BJ (cell line): ENCODE results near the gene AOPEP. TPM values are rescaled to one million over a fixed set of nuclear protein-coding genes. Genes with fewer than 3 reads are reported as not detected.

Experiments
- CTCF ChIA-PET: fragments of 350-600 bp; formaldehyde crosslinking; extraction: SDS; loops from one replicate; lab custom pipeline; 2021; ENCODE audit warnings: antibody characterized with exemption, inconsistent platforms; lab: Yijun Ruan, JAX
- POLR2A ChIA-PET: fragments of 300-600 bp; sonication (Branson Sonifier 250); formaldehyde crosslinking; extraction: SDS; loops from one replicate; lab custom pipeline; 2021; ENCODE audit warnings: antibody characterized with exemption; lab: Charles Lee
- DNase-seq: peaks from one replicate; pipeline ENCODE4 v3.0.0-alpha.2; 2011; ENCODE audit warnings: low read depth
- H3K27me3 ChIP-seq: 2 replicates; pipeline ENCODE4 v1.6.0; 2011; ENCODE audit warnings: low read length; ENCODE audit not compliant: control insufficient read depth, insufficient read depth
- H3K36me3 ChIP-seq: 2 replicates; pipeline ENCODE4 v1.5.1; 2011; ENCODE audit warnings: low read length; ENCODE audit not compliant: control insufficient read depth, insufficient read depth
- H3K4me3 ChIP-seq: 2 replicates; pipeline ENCODE4 v1.5.1; 2011; ENCODE audit warnings: low read depth, mild to moderate bottlenecking, control low read depth, low read length
- polyA plus RNA-seq: library from polyadenylated mRNA; depleted of rRNA; stranded (reverse); fragments of >200 nt; gene quantifications from 2 replicates; pipeline ENCODE4 v1.2.3, GENCODE V29; 2011
- TF ChIP-seq, protein P1 (sequence below): IDR thresholded peaks from 2 replicates; pipeline ENCODE4 v1.5.1; 2011; ENCODE audit warnings: low read depth, mild to moderate bottlenecking, control low read depth, inconsistent platforms, low read length, moderate library complexity; ENCODE audit not compliant: insufficient read depth

AOPEP gene
- polyA plus RNA-seq, 1 experiment = 52.1 TPM

DNA sequence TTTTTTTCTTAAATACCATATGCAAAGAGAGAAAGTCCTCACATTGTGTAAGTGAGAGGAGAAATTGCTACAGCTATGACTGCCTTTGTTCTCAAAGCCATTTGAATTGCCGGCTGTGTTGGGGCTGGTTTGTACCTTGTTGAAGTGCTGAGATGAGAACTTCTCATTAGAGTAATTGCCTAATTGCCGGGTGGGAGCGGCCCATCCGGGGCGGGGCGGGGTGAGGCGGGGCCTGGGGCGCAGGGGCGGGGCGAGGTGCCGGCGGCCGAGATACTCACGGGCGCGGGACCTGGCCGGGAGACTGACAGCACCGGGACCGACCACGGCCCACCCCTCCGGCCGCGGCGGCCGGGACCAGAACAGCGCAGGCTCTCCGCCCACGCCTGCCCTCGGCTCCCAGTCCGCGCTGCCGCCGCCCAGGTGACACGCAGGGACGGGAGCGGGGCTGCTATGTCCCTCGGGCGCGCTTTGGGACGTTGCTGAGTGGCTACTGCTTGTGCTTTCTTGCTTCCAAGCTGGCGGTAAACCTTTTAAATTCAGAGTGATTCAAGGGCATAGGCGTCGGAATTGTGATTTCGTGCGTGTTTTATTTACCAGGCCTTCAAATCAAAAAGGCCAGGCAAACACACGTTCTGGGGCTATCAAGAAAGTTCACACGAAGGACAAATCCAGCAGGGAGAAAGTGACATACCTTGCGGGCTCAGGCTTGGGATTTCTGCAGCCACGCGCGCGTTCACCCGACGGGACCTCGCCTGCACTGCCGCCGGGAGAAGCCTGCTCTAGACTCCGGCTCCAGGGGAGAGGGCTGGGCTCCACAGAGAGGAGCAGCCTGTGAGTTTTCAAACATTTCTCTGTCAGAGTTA, 322.0 kb downstream of the AOPEP start:
- Histone ChIP-seq H3K27me3 (no peaks in the 10 kb centered on the region), H3K36me3 (peaks cover 10% of the 10 kb centered on the region), H3K4me3 (peak overlapping the region; percentile 56)
- CTCF ChIA-PET = no interaction called here
- no peak for DNase-seq
- TF ChIP-seq, protein P1, sequence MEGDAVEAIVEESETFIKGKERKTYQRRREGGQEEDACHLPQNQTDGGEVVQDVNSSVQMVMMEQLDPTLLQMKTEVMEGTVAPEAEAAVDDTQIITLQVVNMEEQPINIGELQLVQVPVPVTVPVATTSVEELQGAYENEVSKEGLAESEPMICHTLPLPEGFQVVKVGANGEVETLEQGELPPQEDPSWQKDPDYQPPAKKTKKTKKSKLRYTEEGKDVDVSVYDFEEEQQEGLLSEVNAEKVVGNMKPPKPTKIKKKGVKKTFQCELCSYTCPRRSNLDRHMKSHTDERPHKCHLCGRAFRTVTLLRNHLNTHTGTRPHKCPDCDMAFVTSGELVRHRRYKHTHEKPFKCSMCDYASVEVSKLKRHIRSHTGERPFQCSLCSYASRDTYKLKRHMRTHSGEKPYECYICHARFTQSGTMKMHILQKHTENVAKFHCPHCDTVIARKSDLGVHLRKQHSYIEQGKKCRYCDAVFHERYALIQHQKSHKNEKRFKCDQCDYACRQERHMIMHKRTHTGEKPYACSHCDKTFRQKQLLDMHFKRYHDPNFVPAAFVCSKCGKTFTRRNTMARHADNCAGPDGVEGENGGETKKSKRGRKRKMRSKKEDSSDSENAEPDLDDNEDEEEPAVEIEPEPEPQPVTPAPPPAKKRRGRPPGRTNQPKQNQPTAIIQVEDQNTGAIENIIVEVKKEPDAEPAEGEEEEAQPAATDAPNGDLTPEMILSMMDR = no peak
- POLR2A ChIA-PET = interaction anchor here (0.6 to 1.0 kb wide), 2 partner anchors 14 to 23 kb away, joined by 3 to 6 read pairs; no protein-coding TSS in a partner anchor

DNA sequence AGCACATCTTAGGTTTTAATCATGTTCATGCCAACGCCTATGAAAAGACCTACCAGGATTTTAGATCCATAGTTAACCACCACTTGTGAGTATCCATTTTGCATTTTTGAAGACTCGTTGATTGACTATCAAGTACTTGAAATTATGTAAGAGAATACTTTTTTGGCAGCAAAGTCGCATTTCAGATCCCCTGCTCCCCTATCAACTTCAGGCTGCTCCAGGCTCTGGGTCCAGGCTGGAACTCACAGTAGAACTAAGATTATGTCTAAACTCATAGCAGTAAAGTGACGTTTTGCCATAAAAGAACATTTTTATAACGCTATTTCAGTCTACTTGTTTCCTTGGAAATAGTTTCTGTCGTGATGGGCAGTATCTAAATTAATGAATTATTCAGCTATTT, 323.3 kb downstream of the AOPEP start:
- no peak for DNase-seq
- POLR2A ChIA-PET = no interaction called here
- H3K27me3 ChIP-seq = no peaks in the 10 kb centered on the region
- CTCF ChIA-PET = no interaction called here
- TF ChIP-seq, protein P1 = no peak
- peak overlapping the region; percentile 56 for H3K4me3 ChIP-seq
- peaks cover 6% of the 10 kb centered on the region for H3K36me3 ChIP-seq

DNA sequence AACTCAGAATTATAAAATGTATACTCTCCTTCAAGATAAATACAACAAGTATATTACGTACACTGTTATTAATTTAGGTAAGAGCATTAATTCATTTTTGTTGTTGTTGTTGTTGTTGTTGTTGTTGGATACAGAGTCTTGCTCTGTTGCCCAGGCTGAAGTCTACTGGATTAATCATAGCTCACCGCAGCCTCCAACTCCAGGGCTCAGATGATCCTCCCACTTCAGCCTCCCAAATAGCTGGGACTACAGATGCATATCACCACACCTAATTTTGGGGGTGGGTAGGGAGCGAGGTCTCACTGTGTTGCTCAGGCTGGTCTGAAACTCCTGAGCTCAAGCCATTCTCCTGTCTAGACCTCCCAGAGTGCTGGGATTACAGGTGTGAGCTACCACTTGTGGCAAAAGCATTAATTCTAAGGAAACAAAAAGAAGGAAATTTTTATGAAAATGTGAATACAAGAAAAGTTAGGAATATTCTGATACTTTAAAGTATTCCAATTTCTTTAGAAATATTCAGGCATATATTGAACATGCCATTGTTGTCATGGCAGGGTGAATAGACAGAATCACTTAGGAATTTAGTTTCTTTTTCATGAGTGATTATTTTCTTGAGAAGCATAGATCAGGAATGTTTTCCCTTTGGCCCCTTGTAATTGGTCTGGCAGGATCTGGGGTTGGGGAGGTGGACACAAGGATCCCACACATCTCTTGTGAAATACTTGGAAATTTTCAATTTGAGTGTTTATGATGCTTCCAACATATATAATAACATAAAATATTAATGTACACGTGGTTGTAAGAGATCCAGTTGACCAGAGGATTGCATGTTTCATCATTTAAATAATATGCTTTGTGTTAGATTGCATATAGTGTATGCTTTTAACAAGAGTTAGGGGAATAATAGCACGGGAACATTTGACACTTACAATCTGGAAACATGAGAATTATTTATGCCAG, 327.4 kb downstream of the AOPEP start:
- TF ChIP-seq, protein P1 = no peak
- Histone ChIP-seq H3K36me3 (peaks cover 3% of the 10 kb centered on the region), H3K27me3 (no peaks in the 10 kb centered on the region), H3K4me3 (no peak overlapping the region)
- ChIA-PET POLR2A (interaction anchor here (0.7 kb wide), 1 partner anchor 48 kb away, joined by 3 read pairs; no protein-coding TSS in a partner anchor), CTCF (interaction anchor here (0.9 kb wide), 1 partner anchor 38 kb away, joined by 3 read pairs; no protein-coding TSS in a partner anchor)
- no peak for DNase-seq

DNA sequence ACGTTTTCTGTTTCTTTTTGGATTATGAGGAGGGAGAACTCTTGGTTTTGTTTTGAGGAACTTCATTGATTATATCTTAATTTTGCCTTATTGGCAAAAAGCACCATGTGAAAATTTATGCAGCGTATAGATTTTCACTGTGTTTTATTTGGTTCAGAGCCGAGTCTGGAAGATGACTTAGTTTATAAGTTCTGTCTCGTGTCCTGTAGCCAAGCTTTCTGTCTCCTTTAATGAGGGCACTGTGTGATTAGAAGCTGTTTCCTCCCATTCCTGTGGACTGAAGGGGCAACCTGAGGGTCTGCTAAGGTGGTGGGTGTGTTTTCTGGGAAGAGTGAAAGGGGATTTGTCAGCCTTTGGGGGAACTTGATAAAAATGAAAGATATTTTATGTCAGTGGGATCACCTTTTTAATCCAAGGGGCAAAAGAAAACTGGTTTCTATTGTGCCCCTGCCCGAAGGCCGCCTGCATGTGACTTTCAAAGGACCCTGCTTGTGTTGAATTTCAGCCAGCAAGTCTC, 328.9 kb downstream of the AOPEP start:
- TF ChIP-seq, protein P1 = no peak
- ChIA-PET CTCF (no interaction called here), POLR2A (no interaction called here)
- H3K36me3 ChIP-seq = peaks cover 3% of the 10 kb centered on the region
- H3K4me3 ChIP-seq = 0 out of 2 replicates have a peak overlapping the region, but pooled peaks have one; percentile 3
- DNase-seq = no peak
- H3K27me3 ChIP-seq = no peaks in the 10 kb centered on the region
